Neural progenitor cell (in vitro differentiated cells): ENCODE results near the gene PNLIPRP1. TPM values are rescaled to one million over a fixed set of nuclear protein-coding genes. Genes with fewer than 3 reads are reported as not detected.

ENCODE experiments used
- DNase-seq: peaks from one replicate; pipeline ENCODE4 v3.0.0-alpha.2; 2016; ENCODE audit warnings: low spot score
- H2AFZ ChIP-seq: fragments of 200-600 bp; sonication (generic); replicated peaks from 2 replicates; pipeline ENCODE4 v1.6.1; 2016; ENCODE audit warnings: antibody characterized with exemption
- H3F3A ChIP-seq: fragments of 200-600 bp; sonication (generic); 2 replicates; pipeline ENCODE4 v1.6.1; 2016; ENCODE audit warnings: antibody characterized with exemption, low read depth
- H3K27ac ChIP-seq: fragments of 200-600 bp; sonication (generic); 2 replicates; pipeline ENCODE4 v1.5.1; 2016; ENCODE audit warnings: mild to moderate bottlenecking
- H3K27me3 ChIP-seq: fragments of 200-600 bp; sonication (generic); 2 replicates; pipeline ENCODE4 v1.6.1; 2016; ENCODE audit warnings: mild to moderate bottlenecking, moderate library complexity
- H3K36me3 ChIP-seq: fragments of 200-600 bp; sonication (generic); 2 replicates; pipeline ENCODE4 v1.5.1; 2016
- H3K4me1 ChIP-seq: fragments of 200-600 bp; sonication (generic); 2 replicates; pipeline ENCODE4 v1.6.1; 2016; ENCODE audit warnings: mixed run types
- H3K4me2 ChIP-seq: fragments of 200-600 bp; sonication (generic); 2 replicates; pipeline ENCODE4 v1.6.1; 2016
- H3K4me3 ChIP-seq: fragments of 200-600 bp; sonication (generic); 2 replicates; pipeline ENCODE4 v1.5.1; 2016
- H3K79me2 ChIP-seq: fragments of 200-600 bp; sonication (generic); 2 replicates; pipeline ENCODE4 v1.6.1; 2016; ENCODE audit warnings: low read depth
- H3K9ac ChIP-seq: fragments of 200-600 bp; sonication (generic); 2 replicates; pipeline ENCODE4 v1.6.1; 2016
- H3K9me3 ChIP-seq: fragments of 200-600 bp; sonication (generic); 2 replicates; pipeline ENCODE4 v1.5.1; 2016; ENCODE audit warnings: low read depth
- H4K20me1 ChIP-seq: fragments of 200-600 bp; sonication (generic); 2 replicates; pipeline ENCODE4 v1.6.1; 2016; ENCODE audit warnings: low read depth
- H3K27ac Mint-ChIP-seq: 3 replicates; pipeline ENCODE4 v1.8.0; 2021; ENCODE audit warnings: mixed read lengths
- H3K27me3 Mint-ChIP-seq: 2 replicates; pipeline ENCODE4 v1.8.0; 2022; ENCODE audit warnings: low read depth, mild to moderate bottlenecking, inconsistent platforms, moderate library complexity, mixed read lengths; ENCODE audit not compliant: insufficient read depth
- H3K36me3 Mint-ChIP-seq: 3 replicates; pipeline ENCODE4 v1.8.0; 2021; ENCODE audit warnings: mixed read lengths
- H3K4me1 Mint-ChIP-seq: 3 replicates; pipeline ENCODE4 v1.8.0; 2021; ENCODE audit warnings: mixed read lengths
- H3K4me3 Mint-ChIP-seq: 3 replicates; pipeline ENCODE4 v1.8.0; 2021; ENCODE audit warnings: mild to moderate bottlenecking, moderate library complexity, mixed read lengths
- H3K9me3 Mint-ChIP-seq: 3 replicates; pipeline ENCODE4 v1.8.0; 2020; ENCODE audit warnings: mixed read lengths
- EZH2 ChIP-seq: fragments of 200-600 bp; sonication (generic); IDR thresholded peaks from 2 replicates; pipeline ENCODE4 v1.6.1; 2017; ENCODE audit warnings: antibody characterized with exemption, mild to moderate bottlenecking, moderate library complexity
- EZH2phosphoT487 ChIP-seq: fragments of 200-600 bp; sonication (generic); IDR thresholded peaks from 2 replicates; pipeline ENCODE4 v1.6.1; 2017; ENCODE audit warnings: antibody characterized with exemption
- total RNA-seq: library from RNA; depleted of rRNA; stranded (reverse); fragments of >200 nt; gene quantifications from 2 replicates; pipeline ENCODE4 v1.2.3, GENCODE V29; 2015; ENCODE audit warnings: low replicate concordance
- TF ChIP-seq, protein P1 (sequence below): fragments of 200-600 bp; sonication (generic); IDR thresholded peaks from 2 replicates; pipeline ENCODE4 v1.5.1; 2017; ENCODE audit warnings: antibody characterized with exemption, mild to moderate bottlenecking

PNLIPRP1 gene
- total RNA-seq, 1 donor from 2014 or later, result not detected

GRCh38 chr10:116593139-116593740 lies 2.5 kb downstream of the PNLIPRP1 start:
- H3K36me3 Mint-ChIP-seq, result no peaks in the 10 kb centered on the region

DNA sequence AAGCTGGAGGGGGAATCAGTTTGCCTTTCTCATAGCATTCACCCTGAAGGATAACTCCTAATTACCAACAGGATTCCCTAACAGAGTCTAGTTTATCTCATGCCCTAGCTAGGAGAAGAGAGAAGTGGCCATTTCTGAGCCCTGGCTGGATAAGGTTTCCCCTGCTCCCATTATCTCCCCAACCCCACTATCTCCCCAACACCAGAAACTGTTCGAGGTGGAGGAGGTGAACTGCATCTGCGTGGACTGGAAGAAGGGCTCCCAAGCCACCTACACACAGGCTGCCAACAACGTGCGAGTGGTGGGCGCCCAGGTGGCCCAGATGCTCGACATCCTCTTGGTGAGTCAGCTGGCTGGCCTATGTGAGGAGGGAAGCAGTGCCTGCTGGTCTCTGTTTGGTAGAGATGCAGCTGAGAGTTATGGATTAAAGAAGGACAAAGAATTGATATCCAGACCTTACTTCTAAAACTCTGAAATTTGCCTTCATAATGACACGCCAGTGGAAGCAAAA lies 3.8 kb downstream of the PNLIPRP1 start:
- TF ChIP-seq, protein P1, sequence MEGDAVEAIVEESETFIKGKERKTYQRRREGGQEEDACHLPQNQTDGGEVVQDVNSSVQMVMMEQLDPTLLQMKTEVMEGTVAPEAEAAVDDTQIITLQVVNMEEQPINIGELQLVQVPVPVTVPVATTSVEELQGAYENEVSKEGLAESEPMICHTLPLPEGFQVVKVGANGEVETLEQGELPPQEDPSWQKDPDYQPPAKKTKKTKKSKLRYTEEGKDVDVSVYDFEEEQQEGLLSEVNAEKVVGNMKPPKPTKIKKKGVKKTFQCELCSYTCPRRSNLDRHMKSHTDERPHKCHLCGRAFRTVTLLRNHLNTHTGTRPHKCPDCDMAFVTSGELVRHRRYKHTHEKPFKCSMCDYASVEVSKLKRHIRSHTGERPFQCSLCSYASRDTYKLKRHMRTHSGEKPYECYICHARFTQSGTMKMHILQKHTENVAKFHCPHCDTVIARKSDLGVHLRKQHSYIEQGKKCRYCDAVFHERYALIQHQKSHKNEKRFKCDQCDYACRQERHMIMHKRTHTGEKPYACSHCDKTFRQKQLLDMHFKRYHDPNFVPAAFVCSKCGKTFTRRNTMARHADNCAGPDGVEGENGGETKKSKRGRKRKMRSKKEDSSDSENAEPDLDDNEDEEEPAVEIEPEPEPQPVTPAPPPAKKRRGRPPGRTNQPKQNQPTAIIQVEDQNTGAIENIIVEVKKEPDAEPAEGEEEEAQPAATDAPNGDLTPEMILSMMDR, result no peak
- TF ChIP-seq EZH2, result no peak
- no peak for TF ChIP-seq EZH2phosphoT487
- Histone ChIP-seq H3F3A (no peaks in the 10 kb centered on the region), H3K9ac (no peak overlapping the region), H3K4me3 (no peak overlapping the region), H3K9me3 (no peaks in the 10 kb centered on the region), H4K20me1 (no peaks in the 10 kb centered on the region), H3K36me3 (no peaks in the 10 kb centered on the region), H3K27ac (no peak overlapping the region), H2AFZ (no peak overlapping the region), H3K79me2 (no peaks in the 10 kb centered on the region), H3K4me1 (no peaks in the 10 kb centered on the region), H3K27me3 (no peaks in the 10 kb centered on the region), H3K4me2 (no peak overlapping the region)
- Mint-ChIP-seq H3K4me1 (no peaks in the 10 kb centered on the region), H3K36me3 (no peaks in the 10 kb centered on the region), H3K27me3 (peaks cover 5% of the 10 kb centered on the region), H3K9me3 (no peaks in the 10 kb centered on the region), H3K4me3 (no peak overlapping the region), H3K27ac (no peak overlapping the region)
- DNase-seq, result no peak

More at GRCh38 chr10:116593139-116593740, 2.5 kb downstream of the PNLIPRP1 start:
- no peak overlapping the region for H2AFZ ChIP-seq
- H3K27ac Mint-ChIP-seq, result no peak overlapping the region
- H4K20me1 ChIP-seq, result no peaks in the 10 kb centered on the region
- no peak overlapping the region for H3K4me3 ChIP-seq
- H3K4me1 ChIP-seq, result no peaks in the 10 kb centered on the region
- H3K27me3 ChIP-seq, result no peaks in the 10 kb centered on the region
- H3K9ac ChIP-seq, result no peak overlapping the region
- H3K27me3 Mint-ChIP-seq, result peaks cover 5% of the 10 kb centered on the region
- no peaks in the 10 kb centered on the region for H3K4me1 Mint-ChIP-seq
- H3K9me3 ChIP-seq, result no peaks in the 10 kb centered on the region
- no peak overlapping the region for H3K4me2 ChIP-seq
- no peaks in the 10 kb centered on the region for H3F3A ChIP-seq
- no peak for DNase-seq
- H3K9me3 Mint-ChIP-seq, result no peaks in the 10 kb centered on the region
- H3K4me3 Mint-ChIP-seq, result no peak overlapping the region
- no peaks in the 10 kb centered on the region for H3K36me3 ChIP-seq
- no peaks in the 10 kb centered on the region for H3K79me2 ChIP-seq
- no peak overlapping the region for H3K27ac ChIP-seq
- no peak for TF ChIP-seq EZH2
- TF ChIP-seq, protein P1, result no peak
- TF ChIP-seq EZH2phosphoT487, result no peak

- no peaks in the 10 kb centered on the region for H3K4me1 Mint-ChIP-seq
- H3K27ac ChIP-seq, result no peak overlapping the region
- H3K4me2 ChIP-seq, result no peak overlapping the region
- no peaks in the 10 kb centered on the region for H3K36me3 Mint-ChIP-seq
- H2AFZ ChIP-seq, result no peak overlapping the region
- H3K4me1 ChIP-seq, result no peaks in the 10 kb centered on the region
- no peaks in the 10 kb centered on the region for H3K79me2 ChIP-seq
- TF ChIP-seq, protein P1, result no peak
- no peak for TF ChIP-seq EZH2
- no peak for TF ChIP-seq EZH2phosphoT487
- no peak for DNase-seq
- H4K20me1 ChIP-seq, result no peaks in the 10 kb centered on the region
- no peak overlapping the region for H3K4me3 Mint-ChIP-seq
- H3K9me3 Mint-ChIP-seq, result no peaks in the 10 kb centered on the region
- H3K4me3 ChIP-seq, result no peak overlapping the region
- no peak overlapping the region for H3K9ac ChIP-seq
- no peaks in the 10 kb centered on the region for H3F3A ChIP-seq
- H3K9me3 ChIP-seq, result no peaks in the 10 kb centered on the region
- peaks cover 5% of the 10 kb centered on the region for H3K27me3 Mint-ChIP-seq
- H3K36me3 ChIP-seq, result no peaks in the 10 kb centered on the region
- no peak overlapping the region for H3K27ac Mint-ChIP-seq
- no peaks in the 10 kb centered on the region for H3K27me3 ChIP-seq
Measured at GRCh38 chr10:116596062-116596461, 5.3 kb downstream of the PNLIPRP1 start.
